WI38 (cell line): ENCODE measurements around the gene EDEM3.

Experiments
- H3K4me3 ChIP-seq: 2 replicates; pipeline ENCODE4 v1.5.1; 2011; ENCODE audit warnings: low read depth, mild to moderate bottlenecking, control low read depth, low read length
- TF ChIP-seq, protein P1 (sequence below): IDR thresholded peaks from 2 replicates; pipeline ENCODE4 v1.5.1; 2012; ENCODE audit warnings: low read depth, mild to moderate bottlenecking, control low read depth, low read length

Gene EDEM3

DNA sequence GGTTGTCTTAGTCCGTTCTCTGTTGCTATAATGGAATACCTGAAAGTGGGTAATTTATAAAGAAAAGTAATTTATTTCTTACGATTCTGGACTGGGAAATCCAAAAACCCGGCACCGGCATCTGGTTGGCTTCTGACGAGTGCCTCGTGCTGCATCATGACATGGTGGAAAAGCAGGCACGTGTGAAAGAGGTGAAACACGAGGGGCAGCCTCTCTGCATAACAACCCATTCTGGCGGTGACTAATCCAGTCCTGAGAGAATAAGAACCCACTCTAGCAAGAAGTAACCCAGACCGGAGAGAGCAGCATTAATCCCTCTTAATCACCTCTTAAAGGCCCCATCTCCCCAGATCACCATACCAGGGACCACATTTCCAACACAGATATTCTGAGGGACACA lies 2.7 kb upstream of the EDEM3 start:
- TF ChIP-seq, protein P1, sequence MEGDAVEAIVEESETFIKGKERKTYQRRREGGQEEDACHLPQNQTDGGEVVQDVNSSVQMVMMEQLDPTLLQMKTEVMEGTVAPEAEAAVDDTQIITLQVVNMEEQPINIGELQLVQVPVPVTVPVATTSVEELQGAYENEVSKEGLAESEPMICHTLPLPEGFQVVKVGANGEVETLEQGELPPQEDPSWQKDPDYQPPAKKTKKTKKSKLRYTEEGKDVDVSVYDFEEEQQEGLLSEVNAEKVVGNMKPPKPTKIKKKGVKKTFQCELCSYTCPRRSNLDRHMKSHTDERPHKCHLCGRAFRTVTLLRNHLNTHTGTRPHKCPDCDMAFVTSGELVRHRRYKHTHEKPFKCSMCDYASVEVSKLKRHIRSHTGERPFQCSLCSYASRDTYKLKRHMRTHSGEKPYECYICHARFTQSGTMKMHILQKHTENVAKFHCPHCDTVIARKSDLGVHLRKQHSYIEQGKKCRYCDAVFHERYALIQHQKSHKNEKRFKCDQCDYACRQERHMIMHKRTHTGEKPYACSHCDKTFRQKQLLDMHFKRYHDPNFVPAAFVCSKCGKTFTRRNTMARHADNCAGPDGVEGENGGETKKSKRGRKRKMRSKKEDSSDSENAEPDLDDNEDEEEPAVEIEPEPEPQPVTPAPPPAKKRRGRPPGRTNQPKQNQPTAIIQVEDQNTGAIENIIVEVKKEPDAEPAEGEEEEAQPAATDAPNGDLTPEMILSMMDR = no peak
- H3K4me3 ChIP-seq = no peak overlapping the region

DNA sequence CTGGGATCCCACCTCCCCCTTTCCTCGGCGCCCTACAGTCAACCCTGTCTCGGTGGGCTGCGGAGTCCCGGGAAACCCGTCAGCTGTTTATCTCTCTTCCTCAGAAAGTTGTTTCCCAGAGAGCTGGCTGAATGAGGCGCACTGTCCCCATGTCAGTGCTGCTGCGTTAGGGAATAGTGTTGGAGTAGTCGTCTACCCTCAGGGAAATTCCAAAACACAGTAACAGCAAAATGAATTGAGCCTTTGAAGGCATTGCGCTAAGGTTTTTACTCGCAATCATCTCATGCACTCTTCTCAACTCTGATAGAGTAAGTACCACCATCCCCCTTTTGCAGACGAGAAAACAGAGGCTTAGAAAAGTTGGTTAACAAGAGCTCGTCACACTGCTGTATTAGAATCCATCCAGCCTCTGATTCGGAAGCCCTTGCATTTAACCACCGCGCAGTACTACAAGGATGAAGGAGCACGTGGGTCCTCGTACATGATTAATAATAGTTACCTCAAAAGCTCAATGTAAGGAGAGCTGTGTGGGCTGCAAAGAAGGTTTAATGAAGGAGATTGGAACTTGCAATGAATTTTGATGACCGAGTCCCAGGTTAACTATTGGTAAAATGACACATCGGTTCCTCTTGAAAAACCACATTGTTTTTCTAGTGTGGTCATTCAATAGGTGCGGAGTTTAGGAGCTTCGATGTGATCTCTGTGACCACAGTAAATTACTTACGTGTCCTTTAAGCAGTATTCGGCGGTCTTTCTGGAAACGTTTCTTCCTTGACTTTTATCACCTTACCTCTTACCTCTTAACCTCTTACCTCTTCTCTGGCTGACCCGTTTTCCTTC lies 788 bp upstream of the EDEM3 start:
- TF ChIP-seq, protein P1 = no peak
- peak overlapping the region; percentile 96 for H3K4me3 ChIP-seq

DNA sequence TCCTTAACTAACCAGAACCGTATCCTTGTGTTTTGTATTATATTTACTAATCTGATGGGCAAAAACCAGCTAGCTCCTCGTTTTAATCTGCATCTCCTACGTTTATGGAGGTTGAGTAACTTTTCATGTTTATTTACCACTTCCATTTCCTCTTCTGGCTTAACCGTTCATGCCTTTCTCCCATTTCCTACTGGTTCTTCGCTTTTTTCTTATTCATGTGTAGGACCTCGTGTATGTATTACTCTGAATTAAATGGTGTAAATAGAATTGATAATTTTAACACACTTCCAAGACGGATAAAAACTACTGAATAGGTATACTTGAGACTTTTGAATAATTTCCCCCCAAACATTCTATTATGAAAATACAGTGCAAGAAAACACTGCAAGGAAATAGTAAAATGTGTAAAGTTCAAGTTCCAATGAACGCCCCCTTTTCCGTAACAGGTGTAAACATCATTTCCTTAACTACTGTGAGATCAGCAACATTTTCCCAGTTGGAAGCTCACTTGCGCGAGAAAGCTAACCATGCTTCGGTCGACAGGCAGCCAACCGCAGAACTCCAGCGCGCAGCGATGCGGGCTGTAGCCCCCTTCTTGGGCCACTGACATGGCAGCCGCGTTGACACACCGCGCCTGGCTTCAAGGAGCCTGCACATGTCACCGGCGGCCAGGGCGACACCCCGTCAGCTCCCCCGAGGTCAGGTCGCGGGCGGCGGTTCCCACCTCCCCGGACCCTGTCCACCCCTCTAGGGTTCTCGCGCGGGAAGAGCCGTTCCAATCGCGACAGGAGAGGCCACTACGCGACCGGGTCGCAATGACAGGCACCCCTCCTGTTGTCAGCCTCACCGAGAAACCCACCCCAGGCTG lies 816 bp downstream of the EDEM3 start:
- H3K4me3 ChIP-seq = peak overlapping the region; percentile 96

DNA sequence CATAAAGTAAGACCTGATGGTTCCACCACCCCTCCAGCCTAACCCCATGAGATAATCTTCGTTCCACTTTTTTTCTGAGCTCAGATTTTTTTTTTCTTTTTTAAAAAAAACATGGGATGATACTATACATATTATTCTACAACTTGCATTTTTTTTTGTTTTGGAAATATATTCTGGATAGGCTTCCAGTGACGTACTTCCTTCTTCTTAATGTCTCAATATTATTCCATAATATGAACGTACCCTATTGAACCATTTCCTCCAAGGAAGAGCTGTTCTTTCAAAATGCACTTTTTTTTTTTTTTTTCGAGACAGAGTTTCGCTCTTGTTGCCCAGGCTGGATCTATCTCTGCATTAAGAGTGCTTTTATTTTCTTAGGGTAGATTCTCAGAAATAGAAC lies 1.5 kb downstream of the EDEM3 start:
- H3K4me3 ChIP-seq = peak overlapping the region; percentile 96
- TF ChIP-seq, protein P1 = no peak

More for the DNA sequence above, 816 bp downstream of the EDEM3 start:
- TF ChIP-seq, protein P1 = no peak

DNA sequence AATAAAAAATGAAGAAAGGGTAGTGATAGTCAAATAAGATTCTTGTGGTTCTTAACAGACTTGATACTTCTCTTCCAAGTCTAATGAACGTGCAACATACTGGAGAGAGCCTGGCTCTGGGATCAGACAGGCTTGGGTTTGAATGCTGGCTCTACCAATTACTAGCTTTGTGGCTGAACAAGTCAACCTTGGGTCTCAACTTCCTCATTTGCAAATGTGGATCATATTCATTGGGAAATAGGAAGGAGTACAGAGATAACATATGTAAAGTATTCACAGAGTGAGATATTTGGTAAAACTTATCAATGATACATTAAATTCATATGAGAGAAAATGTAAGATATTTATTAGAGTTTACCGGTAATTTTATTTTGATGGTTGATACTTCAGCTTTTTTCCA lies 2.0 kb downstream of the EDEM3 start:
- H3K4me3 ChIP-seq = no peak overlapping the region
- TF ChIP-seq, protein P1 = no peak

DNA sequence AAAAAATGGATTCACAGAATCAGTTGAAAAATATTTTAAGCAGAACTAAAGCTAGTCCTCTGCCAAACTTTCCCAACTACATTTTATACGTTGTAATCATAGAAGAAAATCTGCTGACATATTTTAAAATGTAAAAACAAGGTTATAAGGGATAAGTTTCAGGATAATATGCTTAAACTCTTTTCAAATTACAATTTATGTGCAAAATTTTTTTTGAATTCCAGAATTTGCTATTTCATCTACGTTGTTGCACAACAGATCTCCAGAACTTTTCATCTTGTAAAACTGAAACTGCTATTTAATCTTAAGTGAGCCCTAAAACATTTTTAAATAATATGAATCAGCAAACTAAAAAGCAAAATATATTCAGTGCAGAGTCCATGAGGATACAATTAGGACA lies 5.9 kb downstream of the EDEM3 start:
- TF ChIP-seq, protein P1 = no peak
- no peak overlapping the region for H3K4me3 ChIP-seq
